RWPE1 (cell line): ENCODE data around the gene PKD1.

Source experiments
- CTCF ChIA-PET: fragments of 350-600 bp; sonication (Branson Sonifier 250); formaldehyde crosslinking; extraction: SDS; loops from one replicate; lab custom pipeline; 2021; lab: Yijun Ruan, JAX
- POLR2A ChIA-PET: fragments of 400-600 bp; formaldehyde crosslinking; extraction: SDS; loops from one replicate; lab custom pipeline; 2020; ENCODE audit warnings: antibody characterized with exemption; ENCODE audit not compliant: low non-redundant PET; lab: Yijun Ruan, JAX
- DNase-seq: peaks from one replicate; pipeline ENCODE4 v3.0.0; 2012; ENCODE audit warnings: low spot score
- H3K27ac ChIP-seq: fragments of 450-650 bp; 2 replicates; pipeline ENCODE4 v1.5.1; 2017
- TF ChIP-seq, protein P1 (sequence below): fragments of 450-650 bp; conservative IDR thresholded peaks from 2 replicates; pipeline ENCODE4 v1.5.1; 2017; ENCODE audit warnings: low read depth, mild to moderate bottlenecking

Gene PKD1

GRCh38 chr16:2091547-2092255, 44.0 kb downstream of the PKD1 start:
- DNase-seq, result no peak
- ChIA-PET CTCF (interaction anchor here (0.7 kb wide), 1 partner anchor 91 kb away, joined by 3 read pairs; no protein-coding TSS in a partner anchor), POLR2A (no interaction called here)
- peak overlapping the region; percentile 73 for H3K27ac ChIP-seq
- TF ChIP-seq, protein P1, sequence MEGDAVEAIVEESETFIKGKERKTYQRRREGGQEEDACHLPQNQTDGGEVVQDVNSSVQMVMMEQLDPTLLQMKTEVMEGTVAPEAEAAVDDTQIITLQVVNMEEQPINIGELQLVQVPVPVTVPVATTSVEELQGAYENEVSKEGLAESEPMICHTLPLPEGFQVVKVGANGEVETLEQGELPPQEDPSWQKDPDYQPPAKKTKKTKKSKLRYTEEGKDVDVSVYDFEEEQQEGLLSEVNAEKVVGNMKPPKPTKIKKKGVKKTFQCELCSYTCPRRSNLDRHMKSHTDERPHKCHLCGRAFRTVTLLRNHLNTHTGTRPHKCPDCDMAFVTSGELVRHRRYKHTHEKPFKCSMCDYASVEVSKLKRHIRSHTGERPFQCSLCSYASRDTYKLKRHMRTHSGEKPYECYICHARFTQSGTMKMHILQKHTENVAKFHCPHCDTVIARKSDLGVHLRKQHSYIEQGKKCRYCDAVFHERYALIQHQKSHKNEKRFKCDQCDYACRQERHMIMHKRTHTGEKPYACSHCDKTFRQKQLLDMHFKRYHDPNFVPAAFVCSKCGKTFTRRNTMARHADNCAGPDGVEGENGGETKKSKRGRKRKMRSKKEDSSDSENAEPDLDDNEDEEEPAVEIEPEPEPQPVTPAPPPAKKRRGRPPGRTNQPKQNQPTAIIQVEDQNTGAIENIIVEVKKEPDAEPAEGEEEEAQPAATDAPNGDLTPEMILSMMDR, result no peak

- H3K27ac ChIP-seq, result peak overlapping the region; percentile 73
- POLR2A ChIA-PET, result no interaction called here
- DNase-seq, result peak; percentile 60
- TF ChIP-seq, protein P1, result peak; percentile 27; the same call in 1 of the 2 replicates
- CTCF ChIA-PET, result interaction anchor here (0.7 to 1.5 kb wide), 3 partner anchors 19 to 90 kb away, joined by 3 read pairs; no protein-coding TSS in a partner anchor
Observed at GRCh38 chr16:2090777-2091546, 44.7 kb downstream of the PKD1 start.

GRCh38 chr16:2090481-2090776, 45.3 kb downstream of the PKD1 start:
- no peak for DNase-seq
- TF ChIP-seq, protein P1, result no peak
- POLR2A ChIA-PET, result no interaction called here
- peak overlapping the region; percentile 73 for H3K27ac ChIP-seq
- CTCF ChIA-PET, result interaction anchor here (0.7 to 1.5 kb wide), 2 partner anchors 19 to 86 kb away, joined by 3 read pairs; no protein-coding TSS in a partner anchor

GRCh38 chr16:2089706-2090480, 45.8 kb downstream of the PKD1 start:
- ChIA-PET POLR2A (no interaction called here), CTCF (interaction anchor here (1.0 to 1.5 kb wide), 2 partner anchors 18 to 51 kb away, joined by 3 read pairs; no protein-coding TSS in a partner anchor)
- TF ChIP-seq, protein P1, result no peak
- DNase-seq, result no peak
- peak overlapping the region; percentile 73 for H3K27ac ChIP-seq

- ChIA-PET CTCF (interaction anchor here (0.5 to 0.7 kb wide), 4 partner anchors 12 to 428 kb away, joined by 3 read pairs; no protein-coding TSS in a partner anchor), POLR2A (no interaction called here)
- TF ChIP-seq, protein P1, result no peak
- H3K27ac ChIP-seq, result peak overlapping the region; percentile 73
- peak; percentile 59 for DNase-seq
Observed at GRCh38 chr16:2088759-2089358, 46.8 kb downstream of the PKD1 start.
